GM04503 (cell line): Measurements from ENCODE around the gene SLC4A8.

ENCODE experiments used
- DNase-seq: peaks from one replicate; pipeline ENCODE4 v3.0.0-alpha.2; 2012; ENCODE audit warnings: low read depth

The SLC4A8 gene

GRCh38 chr12:51527966-51528365 is 103.3 kb downstream of the SLC4A8 start:
- no peak for DNase-seq

GRCh38 chr12:51528852-51529650 is 104.4 kb downstream of the SLC4A8 start:
- no peak for DNase-seq

- no peak for DNase-seq
These were observed 105.0 kb downstream of the SLC4A8 start for GRCh38 chr12:51529651-51529970.

GRCh38 chr12:51530208-51530607 is 105.6 kb downstream of the SLC4A8 start:
- DNase-seq = no peak

GRCh38 chr12:51531284-51531977 is 106.8 kb downstream of the SLC4A8 start:
- no peak for DNase-seq

GRCh38 chr12:51531978-51532497 is 107.4 kb downstream of the SLC4A8 start:
- no peak for DNase-seq

GRCh38 chr12:51533799-51534198 is 109.2 kb downstream of the SLC4A8 start:
- no peak for DNase-seq

- no peak for DNase-seq
These were observed 109.8 kb downstream of the SLC4A8 start for GRCh38 chr12:51534216-51535074.

- no peak for DNase-seq
These were observed 111.5 kb downstream of the SLC4A8 start for GRCh38 chr12:51536159-51536558.

- DNase-seq = no peak
These were observed 113.5 kb downstream of the SLC4A8 start for GRCh38 chr12:51538149-51538548.

- no peak for DNase-seq
These were observed 114.0 kb downstream of the SLC4A8 start for GRCh38 chr12:51538599-51538998.

GRCh38 chr12:51540996-51541395 is 116.4 kb downstream of the SLC4A8 start:
- no peak for DNase-seq

GRCh38 chr12:51546097-51546496 is 121.5 kb downstream of the SLC4A8 start:
- no peak for DNase-seq

GRCh38 chr12:51547606-51548005 is 123.0 kb downstream of the SLC4A8 start:
- DNase-seq = no peak

- no peak for DNase-seq
These were observed 123.6 kb downstream of the SLC4A8 start for GRCh38 chr12:51548241-51548640.

- no peak for DNase-seq
These were observed 125.0 kb downstream of the SLC4A8 start for GRCh38 chr12:51549637-51550036.
